Measurements from ENCODE around the gene ELMOD3. TPM values are rescaled to one million over a fixed set of nuclear protein-coding genes. Genes with fewer than 3 reads are reported as not detected.

Gene ELMOD3
- total and polyA plus RNA-seq, 4 donors: 5.5 to 15.8 (median 8.0) TPM

DNA sequence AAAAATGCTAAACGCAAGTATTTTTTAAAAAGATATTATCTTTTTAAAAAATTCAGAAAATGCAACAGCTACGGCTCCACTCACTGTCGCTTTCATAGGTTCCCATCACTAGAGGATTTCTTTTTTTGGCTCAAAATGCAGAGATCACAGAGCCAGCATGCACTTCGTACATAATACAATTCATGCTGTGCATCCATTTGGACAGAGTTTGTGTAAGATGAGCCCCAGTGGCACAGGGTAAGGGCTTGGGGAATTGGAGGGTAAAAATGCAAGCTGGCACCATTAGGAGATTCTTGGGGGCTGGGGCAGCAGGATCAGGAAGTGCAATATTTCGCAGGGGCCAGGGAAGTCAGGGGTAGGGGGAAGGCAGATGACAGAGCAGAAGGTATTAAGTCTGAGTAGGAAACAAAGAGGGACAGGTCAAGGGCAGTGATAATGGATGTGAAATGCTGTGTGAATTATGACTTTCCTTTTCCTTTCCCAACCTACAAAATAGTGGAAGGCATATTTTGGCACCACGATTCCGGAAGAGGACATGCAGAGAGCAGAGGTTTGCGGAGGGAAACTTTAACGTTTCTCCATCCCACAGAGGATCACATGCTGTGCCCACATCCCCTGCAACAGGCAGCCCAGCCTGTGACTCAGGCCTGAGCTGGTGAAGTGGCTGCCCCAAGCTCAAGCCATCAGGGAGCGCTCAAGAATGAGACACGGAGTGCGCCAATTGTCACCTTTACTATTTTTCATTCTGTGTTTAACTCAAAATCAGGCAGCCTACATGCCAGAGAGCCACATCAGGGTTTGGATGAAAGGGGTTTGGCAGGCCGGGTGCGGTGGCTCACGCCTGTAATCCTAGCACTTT, 50.9 kb downstream of the ELMOD3 start:
- Histone ChIP-seq H3K9ac (ENCODE audit: low read depth in 1 of 2, low read length in 2 of 2) (no peak overlapping the region), H3K36me3 (ENCODE audit: control insufficient read depth in 4 of 4, insufficient read depth in 3 of 4, low read depth in 1 of 4, low read length in 3 of 4) (no peaks in the 10 kb centered on the region), H3K27ac (ENCODE audit: low read depth in 1 of 2, low read length in 2 of 2) (peak overlapping the region; percentile 46 to 50), H3K27me3 (ENCODE audit: control insufficient read depth in 4 of 4, insufficient read depth in 4 of 4, low read length in 3 of 4) (no peaks in the 10 kb centered on the region), H3K4me3 (ENCODE audit: low read depth in 1 of 3, low read length in 3 of 3) (no peak overlapping the region), H3K9me3 (ENCODE audit: control insufficient read depth in 4 of 4, low read length in 3 of 4) (no peaks in the 10 kb centered on the region), H3K4me1 (ENCODE audit: control insufficient read depth in 4 of 4, insufficient read depth in 4 of 4, low read length in 3 of 4) (peaks cover 0 to 8% (median 1%) of the 10 kb centered on the region in 4 donors)
- TF ChIP-seq FOXA2 (IDR thresholded peaks at IDR 0.05) (no peak), RAD21 (IDR thresholded peaks at IDR 0.05) (no peak), YY1 (IDR thresholded peaks at IDR 0.05) (no peak), HNF4G (IDR thresholded peaks at IDR 0.05) (no peak), ZBTB33 (IDR thresholded peaks at IDR 0.05) (no peak), HNF4A (conservative IDR thresholded peaks at IDR 0.05) (no peak), FOXA1 (IDR thresholded peaks at IDR 0.05) (no peak), GABPA (IDR thresholded peaks at IDR 0.05 in 1 of 2, conservative IDR thresholded peaks at IDR 0.05 in 1 of 2) (no peak), REST (IDR thresholded peaks at IDR 0.05) (no peak), TAF1 (conservative IDR thresholded peaks at IDR 0.05) (no peak), RXRA (IDR thresholded peaks at IDR 0.05) (no peak), SP1 (IDR thresholded peaks at IDR 0.05) (no peak), NR2F2 (IDR thresholded peaks at IDR 0.05) (no peak), JUND (IDR thresholded peaks at IDR 0.05) (no peak), EGR1 (IDR thresholded peaks at IDR 0.05; ENCODE audit: low read depth in 2 of 2) (no peak), MAX (IDR thresholded peaks at IDR 0.05) (no peak), CTCF (IDR thresholded peaks at IDR 0.05; ENCODE audit: low read depth, low read length, missing input control) (no peak)
- TF ChIP-seq, protein P1, sequence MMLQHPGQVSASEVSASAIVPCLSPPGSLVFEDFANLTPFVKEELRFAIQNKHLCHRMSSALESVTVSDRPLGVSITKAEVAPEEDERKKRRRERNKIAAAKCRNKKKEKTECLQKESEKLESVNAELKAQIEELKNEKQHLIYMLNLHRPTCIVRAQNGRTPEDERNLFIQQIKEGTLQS (IDR thresholded peaks at IDR 0.05): no peak
- WGBS: 73% methylated on average over 15 of the region's 15 CpGs
- no peak for DNase-seq (ENCODE audit: low spot score)
